Fibroblast of skin of left biceps (primary cell): ENCODE measurements around the gene MAPK4.
A peak's percentile ranks its signal among the peaks of the same experiment; 100 is the strongest.
"Not testable (repeated sequence)": the region's sequence is repeated elsewhere in the genome, so short reads cannot be mapped to it uniquely, and the experiment has no call there.

Experiments
- DNase-seq, 2 experiments: peaks; one replicate each; pipeline ENCODE4 v3.0.0-alpha.2; 2013; ENCODE audit warnings: low read depth in 2 of 2

The MAPK4 gene

GRCh38 chr18:50573679-50574078 lies 13.8 kb downstream of the MAPK4 start:
- DNase-seq, result no peak

GRCh38 chr18:50578030-50578429 lies 18.1 kb downstream of the MAPK4 start:
- DNase-seq, result no peak

- DNase-seq, result no peak
Measured at GRCh38 chr18:50578651-50579050, 18.8 kb downstream of the MAPK4 start.

- no peak for DNase-seq
Measured at GRCh38 chr18:50579061-50579774, 19.3 kb downstream of the MAPK4 start.

GRCh38 chr18:50581517-50581916 lies 21.6 kb downstream of the MAPK4 start:
- no peak for DNase-seq

GRCh38 chr18:50582500-50582899 lies 22.6 kb downstream of the MAPK4 start:
- DNase-seq, result no peak

- no peak for DNase-seq
Measured at GRCh38 chr18:50586710-50587109, 26.8 kb downstream of the MAPK4 start.

- DNase-seq, result no peak
Measured at GRCh38 chr18:50590593-50590992, 30.7 kb downstream of the MAPK4 start.

- DNase-seq, result no peak
Measured at GRCh38 chr18:50594012-50594411, 34.1 kb downstream of the MAPK4 start.

GRCh38 chr18:50594942-50595341 lies 35.1 kb downstream of the MAPK4 start:
- no peak for DNase-seq

GRCh38 chr18:50602466-50602865 lies 42.6 kb downstream of the MAPK4 start:
- DNase-seq, result peak in 1 of 2 experiments; percentile 0

GRCh38 chr18:50606609-50607008 lies 46.7 kb downstream of the MAPK4 start:
- no peak for DNase-seq

GRCh38 chr18:50607378-50607926 lies 47.6 kb downstream of the MAPK4 start:
- DNase-seq, result no peak

GRCh38 chr18:50609171-50609570 lies 49.3 kb downstream of the MAPK4 start:
- DNase-seq, result not testable (repeated sequence)

- no peak for DNase-seq
Measured at GRCh38 chr18:50610349-50610748, 50.5 kb downstream of the MAPK4 start.

- no peak for DNase-seq
Measured at GRCh38 chr18:50611529-50611941, 51.6 kb downstream of the MAPK4 start.

- DNase-seq, result no peak
Measured at GRCh38 chr18:50614838-50615237, 55.0 kb downstream of the MAPK4 start.

GRCh38 chr18:50616484-50617048 lies 56.7 kb downstream of the MAPK4 start:
- DNase-seq, result no peak

- no peak for DNase-seq
Measured at GRCh38 chr18:50619861-50620275, 60.0 kb downstream of the MAPK4 start.

- no peak for DNase-seq
Measured at GRCh38 chr18:50620319-50620718, 60.4 kb downstream of the MAPK4 start.

GRCh38 chr18:50621366-50621765 lies 61.5 kb downstream of the MAPK4 start:
- no peak for DNase-seq

- no peak for DNase-seq
Measured at GRCh38 chr18:50622320-50622719, 62.4 kb downstream of the MAPK4 start.

- DNase-seq, result no peak
Measured at GRCh38 chr18:50622865-50623393, 63.0 kb downstream of the MAPK4 start.
